Middle frontal gyrus (tissue), 1 donor: Measurements from ENCODE around the gene DCDC2B.
A peak's percentile ranks its signal among the peaks of the same experiment; 100 is the strongest.
"Not testable (repeated sequence)": the region's sequence is repeated elsewhere in the genome, so short reads cannot be mapped to it uniquely, and the experiment has no call there.

Source experiments
- DNase-seq: peaks from one replicate; pipeline ENCODE4 v3.0.0-alpha.2; 2015; ENCODE audit warnings: low spot score; ENCODE audit errors: extremely low spot score

DCDC2B gene

GRCh38 chr1:32208891-32209328 is at the start of gene DCDC2B:
DCDC2B (plus strand) TSS chr1:32209089; CDS start chr1:32209094, 5 bp downstream.
- no peak for DNase-seq

- no peak for DNase-seq
These were observed 49.7 kb upstream of the DCDC2B start for GRCh38 chr1:32159189-32159588.

- no peak for DNase-seq
These were observed 45.5 kb upstream of the DCDC2B start for GRCh38 chr1:32163405-32163804.

DNA sequence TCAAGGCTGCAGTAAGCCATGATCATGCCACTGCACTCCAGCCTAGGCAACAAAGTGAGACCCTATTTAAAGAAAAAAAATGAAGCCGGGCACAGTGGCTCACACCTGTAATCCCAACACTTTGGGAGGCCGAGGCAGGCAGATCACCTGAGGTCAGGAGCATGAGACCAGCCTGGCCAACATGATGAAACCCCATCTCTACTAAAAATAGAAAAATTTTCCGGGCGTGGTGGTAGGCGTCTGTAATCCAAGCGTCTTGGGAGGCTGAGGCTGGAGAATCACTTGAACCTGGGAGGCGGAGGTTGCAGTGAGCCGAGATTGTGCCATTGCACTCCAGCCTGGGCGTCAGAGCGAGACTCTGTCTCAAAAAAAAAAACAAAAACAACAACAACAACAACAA is 43.3 kb upstream of the DCDC2B start:
- DNase-seq = not testable (repeated sequence)

DNA sequence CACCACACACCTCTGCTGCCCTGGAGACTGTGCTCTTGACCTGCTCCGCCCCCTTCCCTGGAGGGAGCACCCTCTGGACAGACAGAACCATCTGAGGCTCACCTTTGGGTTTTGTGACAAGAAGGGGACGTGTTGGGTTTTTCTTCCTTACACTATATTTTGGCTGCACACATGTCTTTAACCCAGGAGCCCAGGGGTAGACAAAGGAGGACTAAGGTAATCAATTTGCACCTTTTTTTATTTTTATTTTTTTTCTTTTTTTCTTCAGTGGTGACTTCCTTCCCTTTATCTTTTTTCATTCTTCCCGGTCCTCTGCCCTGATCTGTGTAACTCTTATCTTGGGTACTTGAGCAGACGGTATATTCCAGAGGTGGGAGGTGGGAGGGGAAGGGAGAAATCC is 37.9 kb upstream of the DCDC2B start:
- DNase-seq = no peak

GRCh38 chr1:32172621-32173245 is 36.2 kb upstream of the DCDC2B start:
- no peak for DNase-seq

DNA sequence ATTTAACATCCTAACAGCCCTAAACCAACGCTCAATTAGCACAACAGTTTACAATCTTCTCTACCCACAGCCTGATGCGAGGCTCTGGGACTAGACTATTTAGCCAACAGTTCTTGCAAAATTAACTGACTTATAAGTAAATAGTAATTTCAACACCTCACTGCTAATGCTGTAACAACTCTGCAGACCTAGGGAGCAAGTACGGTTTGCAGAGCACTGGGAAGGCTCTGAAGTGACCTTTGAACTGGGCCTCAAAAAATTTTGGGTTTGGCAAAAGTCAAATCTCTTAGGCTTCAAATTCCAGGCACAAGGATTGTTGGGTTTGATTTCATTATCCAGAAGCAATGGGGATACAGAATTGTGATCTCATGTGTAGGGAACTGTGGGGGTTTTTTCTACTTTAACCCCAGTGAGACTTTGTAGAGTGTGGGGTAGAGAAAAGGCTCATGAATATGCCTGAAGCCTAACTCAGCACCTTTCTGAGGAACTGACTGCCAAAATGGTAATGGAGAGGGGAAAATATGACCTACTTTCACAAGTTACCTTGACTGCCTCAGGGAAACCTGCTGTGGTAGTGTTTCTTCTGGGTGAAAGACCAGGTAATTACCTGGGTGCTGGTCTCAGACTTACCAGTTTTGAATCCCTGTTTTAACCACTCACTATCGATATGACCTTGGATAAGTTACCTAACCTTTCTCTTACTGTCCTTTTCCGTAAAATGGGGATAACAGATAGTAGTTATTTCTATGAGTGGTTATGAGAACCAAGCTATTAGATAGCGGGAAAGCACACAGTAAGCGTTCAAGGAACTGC is 30.3 kb upstream of the DCDC2B start:
- no peak for DNase-seq

DNA sequence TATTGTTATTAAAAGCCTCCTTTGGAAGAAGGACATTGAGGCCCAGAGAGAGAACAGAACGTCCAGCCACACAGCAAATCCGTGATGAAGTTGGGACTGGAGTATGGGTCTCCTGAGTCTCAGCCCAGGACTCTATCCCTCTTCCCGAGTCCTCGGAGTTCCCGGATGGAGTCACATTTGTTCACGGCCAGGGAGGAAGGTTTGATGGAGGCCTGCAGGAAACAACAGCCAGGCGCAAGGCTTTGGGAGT is 29.8 kb upstream of the DCDC2B start:
- DNase-seq = no peak

DNA sequence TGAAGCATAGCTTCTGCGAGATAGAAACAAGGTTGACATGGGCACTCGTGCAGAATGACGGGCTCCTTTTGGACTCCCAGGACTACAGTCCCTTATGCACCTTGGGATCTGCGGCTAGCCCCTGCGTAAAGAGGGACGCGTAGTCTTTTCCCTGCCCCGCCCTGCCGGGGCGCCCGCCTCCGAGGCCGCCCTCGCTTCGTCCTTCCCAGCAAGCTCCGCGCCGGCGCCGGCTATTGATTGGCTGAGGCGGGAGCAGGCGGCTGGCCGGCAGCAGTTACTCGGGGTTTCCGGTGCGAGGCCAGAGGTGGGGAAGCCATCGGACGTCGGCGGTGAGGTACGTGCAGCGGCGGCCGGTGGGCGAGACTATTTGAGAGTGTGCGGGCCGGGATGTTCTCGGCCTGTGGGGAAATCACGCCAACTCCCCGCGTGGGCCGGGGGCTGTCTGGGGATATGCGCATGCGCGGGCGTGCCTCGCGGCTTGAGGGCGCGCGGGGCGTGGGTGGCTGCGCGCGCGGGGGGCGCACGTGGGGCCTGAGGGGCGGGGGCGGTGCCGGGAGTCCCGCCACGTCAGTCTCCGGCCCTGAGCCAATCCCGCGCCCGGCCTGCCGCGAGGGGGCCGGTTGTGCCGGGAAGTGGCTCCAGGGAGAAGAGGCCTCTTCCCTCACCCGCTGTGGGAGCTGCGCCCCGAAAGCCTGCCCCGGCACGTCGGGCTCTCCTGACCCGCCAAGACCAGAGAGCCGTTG is 29.3 kb upstream of the DCDC2B start, which contains the start of gene TXLNA:
TXLNA (plus strand) TSS at position 233 of the 743 bp plus-strand sequence. CDS start 671 bp downstream, outside the sequence.
- DNase-seq = peak; percentile 84

GRCh38 chr1:32180186-32181060 is 28.5 kb upstream of the DCDC2B start:
- no peak for DNase-seq

GRCh38 chr1:32181065-32181464 is 27.8 kb upstream of the DCDC2B start:
- DNase-seq = no peak

DNA sequence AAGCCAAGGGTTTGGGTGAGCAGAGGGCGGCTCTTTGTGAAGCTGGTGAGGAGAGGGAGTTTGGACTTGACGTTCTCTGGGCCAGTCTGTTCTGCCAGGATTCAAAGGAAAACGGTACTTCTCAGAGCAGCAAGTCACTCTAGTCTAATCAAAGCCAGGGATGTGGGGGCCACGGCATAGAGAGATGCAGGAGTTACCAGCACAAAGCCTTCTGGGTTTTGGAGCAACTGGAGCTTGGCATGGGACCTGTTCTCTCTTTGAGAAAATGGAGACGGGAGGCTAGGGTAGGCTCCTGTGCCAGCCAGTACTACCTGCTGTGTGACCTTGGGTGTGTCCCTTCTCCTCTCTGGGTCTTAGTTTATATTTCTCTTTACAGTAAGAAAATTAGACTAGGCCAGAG is 27.3 kb upstream of the DCDC2B start:
- DNase-seq = no peak

DNA sequence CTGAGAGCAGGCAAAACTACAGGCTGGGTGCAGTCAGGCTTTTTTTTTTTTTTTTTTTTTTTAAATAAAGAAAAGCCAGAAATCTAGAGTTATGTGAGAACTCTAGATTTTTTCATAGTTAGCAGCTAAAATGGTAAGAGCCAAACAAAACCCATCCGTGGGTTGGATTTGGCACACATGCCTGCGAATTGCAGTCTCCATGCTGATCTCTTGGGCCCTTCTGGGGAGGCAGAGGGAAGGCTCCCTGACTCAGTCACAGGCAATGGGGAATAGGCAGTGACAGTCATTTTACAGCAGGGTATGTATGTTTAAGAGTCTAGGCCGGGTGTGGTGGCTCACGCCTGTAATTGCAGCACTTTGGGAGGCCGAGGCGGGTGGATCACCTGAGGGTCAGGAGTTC is 26.8 kb upstream of the DCDC2B start:
- no peak for DNase-seq

- no peak for DNase-seq
These were observed 24.2 kb upstream of the DCDC2B start for GRCh38 chr1:32184650-32185049.

GRCh38 chr1:32186077-32186476 is 22.8 kb upstream of the DCDC2B start:
- DNase-seq = no peak

- DNase-seq = no peak
These were observed 22.4 kb upstream of the DCDC2B start for GRCh38 chr1:32186491-32186890.

- no peak for DNase-seq
These were observed 21.0 kb upstream of the DCDC2B start for GRCh38 chr1:32187850-32188249.

DNA sequence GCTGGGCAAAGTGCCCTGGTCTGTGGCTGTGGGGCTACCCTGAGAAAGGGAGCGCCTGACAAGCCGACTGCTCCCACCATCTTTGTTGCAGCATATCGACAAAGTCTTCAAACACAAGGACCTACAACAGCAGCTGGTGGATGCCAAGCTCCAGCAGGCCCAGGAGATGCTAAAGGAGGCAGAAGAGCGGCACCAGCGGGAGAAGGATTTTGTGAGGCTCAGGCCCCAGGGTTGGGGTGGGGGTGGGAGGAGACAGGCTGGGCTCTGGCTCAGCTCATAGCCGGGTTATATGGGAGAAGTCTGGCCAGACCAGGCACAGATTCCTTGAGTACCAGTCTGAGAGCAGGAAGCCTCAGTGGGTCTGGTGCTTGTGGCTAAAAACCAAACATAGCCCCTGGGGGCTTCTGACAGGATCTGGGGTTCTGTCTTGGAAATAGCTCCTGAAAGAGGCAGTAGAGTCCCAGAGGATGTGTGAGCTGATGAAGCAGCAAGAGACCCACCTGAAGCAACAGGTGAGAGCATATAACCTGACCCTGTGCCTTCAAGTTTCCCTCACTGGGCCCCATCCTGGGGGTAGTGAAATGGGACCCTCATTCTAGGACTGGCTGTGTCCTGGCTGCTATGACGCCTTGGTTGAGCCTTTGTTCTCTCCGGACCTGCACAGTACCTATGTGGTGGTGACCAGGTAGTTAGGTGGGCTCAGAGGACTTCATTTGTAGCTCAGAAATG is 16.5 kb upstream of the DCDC2B start:
- DNase-seq = no peak

- no peak for DNase-seq
These were observed 13.9 kb upstream of the DCDC2B start for GRCh38 chr1:32194984-32195383.

DNA sequence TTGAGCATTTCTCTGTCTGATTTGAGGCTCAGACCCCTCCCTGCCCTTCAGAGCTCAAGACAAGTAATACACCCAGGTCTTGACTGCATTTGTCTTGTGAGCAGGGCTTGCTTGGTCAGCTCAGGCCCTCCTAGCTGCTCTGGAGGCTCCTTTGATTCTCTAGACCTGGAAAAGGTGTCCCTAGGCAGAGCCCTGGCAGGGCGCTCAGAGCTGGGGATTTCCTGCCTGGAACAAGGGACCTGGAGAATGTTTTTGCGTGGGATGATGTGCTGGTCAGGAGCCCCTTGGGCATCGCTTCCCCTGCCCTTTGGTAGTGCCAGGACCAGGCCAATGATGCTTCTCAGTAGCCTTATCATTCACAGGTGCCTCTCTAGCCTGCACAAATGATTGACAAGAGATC is 13.4 kb upstream of the DCDC2B start:
- no peak for DNase-seq
